Osteoblast (primary cell): ENCODE measurements around the gene NRG2. TPM values are rescaled to one million over a fixed set of nuclear protein-coding genes. Genes with fewer than 3 reads are reported as not detected.

Experiments used
- DNase-seq: peaks from one replicate; pipeline ENCODE4 v3.0.0; 2011; ENCODE audit warnings: low spot score, mixed read lengths; ENCODE audit not compliant: insufficient read length; ENCODE audit errors: missing footprints
- H2AFZ ChIP-seq: 2 replicates; pipeline ENCODE4 v1.6.0; 2011; ENCODE audit warnings: mild to moderate bottlenecking, low read length
- H3K27ac ChIP-seq: 2 replicates; pipeline ENCODE4 v1.5.1; 2011; ENCODE audit warnings: mild to moderate bottlenecking, low read depth, low read length, moderate library complexity
- H3K27me3 ChIP-seq: 2 replicates; pipeline ENCODE4 v1.6.0; 2012; ENCODE audit warnings: mild to moderate bottlenecking, control low read depth, inconsistent platforms, low read length, moderate library complexity; ENCODE audit not compliant: insufficient read depth
- H3K36me3 ChIP-seq: 2 replicates; pipeline ENCODE4 v1.5.1; 2011; ENCODE audit warnings: mild to moderate bottlenecking, low read length, control low read depth, moderate library complexity; ENCODE audit not compliant: insufficient read depth
- H3K4me1 ChIP-seq: 2 replicates; pipeline ENCODE4 v1.5.1; 2011; ENCODE audit warnings: mild to moderate bottlenecking, low read length, control low read depth, moderate library complexity; ENCODE audit not compliant: insufficient read depth
- H3K4me2 ChIP-seq: 2 replicates; pipeline ENCODE4 v1.6.0; 2011; ENCODE audit warnings: mild to moderate bottlenecking, low read length; ENCODE audit not compliant: insufficient read depth
- H3K4me3 ChIP-seq: fragments of 200-600 bp; sonication (generic); 3 replicates; pipeline ENCODE4 v1.5.1; 2012; ENCODE audit warnings: mild to moderate bottlenecking, low read length, inconsistent platforms; ENCODE audit not compliant: insufficient read depth
- H3K79me2 ChIP-seq: 2 replicates; pipeline ENCODE4 v1.6.0; 2012; ENCODE audit warnings: mild to moderate bottlenecking, low read length, control low read depth, inconsistent platforms; ENCODE audit not compliant: insufficient read depth
- H3K9me3 ChIP-seq: 2 replicates; pipeline ENCODE4 v1.5.1; 2011; ENCODE audit warnings: low read depth, low read length, control low read depth
- H4K20me1 ChIP-seq: 2 replicates; pipeline ENCODE4 v1.6.0; 2012; ENCODE audit warnings: mild to moderate bottlenecking, low read length, control low read depth; ENCODE audit not compliant: insufficient read depth
- total RNA-seq: library from RNA; depleted of rRNA; stranded (reverse); fragments of >200 nt; gene quantifications from 2 replicates; pipeline ENCODE4 v1.2.3, GENCODE V29; 2012
- TF ChIP-seq, protein P1 (sequence below): IDR thresholded peaks from 2 replicates; pipeline ENCODE4 v1.5.1; 2011; ENCODE audit warnings: mild to moderate bottlenecking, low read depth, low read length, moderate library complexity; ENCODE audit errors: extremely low read depth

Gene NRG2
- total RNA-seq, 1 donor: 0.72 TPM

DNA sequence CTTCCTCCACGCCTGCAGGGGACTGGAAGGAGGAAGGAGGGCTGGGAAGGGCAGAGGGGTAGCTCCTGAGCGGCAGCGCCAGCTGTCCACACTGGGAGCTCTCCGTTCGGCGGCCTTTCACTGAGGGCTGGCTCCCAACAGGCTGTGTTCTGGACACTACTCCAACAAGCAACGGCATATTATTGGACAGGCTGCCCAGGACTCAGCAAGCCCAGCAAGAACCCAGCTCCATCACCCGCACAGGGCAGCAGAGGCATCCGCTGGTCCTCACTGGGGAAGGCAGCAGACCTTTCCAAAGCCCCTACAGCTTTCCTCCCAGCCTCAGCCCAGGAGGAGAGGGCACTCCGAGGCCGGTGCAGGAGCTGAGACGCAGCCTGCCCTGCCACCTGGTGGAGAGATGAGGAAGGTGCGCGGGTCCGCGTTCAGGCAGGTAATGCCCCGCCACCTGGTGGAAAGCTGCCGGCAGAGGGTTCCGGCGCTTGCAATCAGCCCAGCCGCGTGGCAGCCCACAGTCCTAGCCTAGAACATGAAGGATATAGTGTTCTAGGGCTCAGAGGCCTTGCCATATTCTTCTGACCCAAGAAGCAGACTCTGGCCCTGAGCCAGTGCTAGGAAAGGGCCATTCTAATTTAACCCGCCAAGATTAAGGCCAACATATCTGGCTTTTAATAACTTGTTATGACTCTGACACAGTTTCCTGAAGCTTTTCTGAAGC, 74.4 kb downstream of the NRG2 start:
- TF ChIP-seq, protein P1, sequence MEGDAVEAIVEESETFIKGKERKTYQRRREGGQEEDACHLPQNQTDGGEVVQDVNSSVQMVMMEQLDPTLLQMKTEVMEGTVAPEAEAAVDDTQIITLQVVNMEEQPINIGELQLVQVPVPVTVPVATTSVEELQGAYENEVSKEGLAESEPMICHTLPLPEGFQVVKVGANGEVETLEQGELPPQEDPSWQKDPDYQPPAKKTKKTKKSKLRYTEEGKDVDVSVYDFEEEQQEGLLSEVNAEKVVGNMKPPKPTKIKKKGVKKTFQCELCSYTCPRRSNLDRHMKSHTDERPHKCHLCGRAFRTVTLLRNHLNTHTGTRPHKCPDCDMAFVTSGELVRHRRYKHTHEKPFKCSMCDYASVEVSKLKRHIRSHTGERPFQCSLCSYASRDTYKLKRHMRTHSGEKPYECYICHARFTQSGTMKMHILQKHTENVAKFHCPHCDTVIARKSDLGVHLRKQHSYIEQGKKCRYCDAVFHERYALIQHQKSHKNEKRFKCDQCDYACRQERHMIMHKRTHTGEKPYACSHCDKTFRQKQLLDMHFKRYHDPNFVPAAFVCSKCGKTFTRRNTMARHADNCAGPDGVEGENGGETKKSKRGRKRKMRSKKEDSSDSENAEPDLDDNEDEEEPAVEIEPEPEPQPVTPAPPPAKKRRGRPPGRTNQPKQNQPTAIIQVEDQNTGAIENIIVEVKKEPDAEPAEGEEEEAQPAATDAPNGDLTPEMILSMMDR: peak; percentile 96
- peak; percentile 92 for DNase-seq
- Histone ChIP-seq H3K9me3 (no peaks in the 10 kb centered on the region), H3K27ac (no peak overlapping the region), H2AFZ (no peak overlapping the region), H3K4me1 (no peaks in the 10 kb centered on the region), H4K20me1 (no peaks in the 10 kb centered on the region), H3K27me3 (peaks cover 30% of the 10 kb centered on the region), H3K4me3 (no peak overlapping the region), H3K79me2 (no peaks in the 10 kb centered on the region), H3K36me3 (no peaks in the 10 kb centered on the region), H3K4me2 (no peak overlapping the region)

DNA sequence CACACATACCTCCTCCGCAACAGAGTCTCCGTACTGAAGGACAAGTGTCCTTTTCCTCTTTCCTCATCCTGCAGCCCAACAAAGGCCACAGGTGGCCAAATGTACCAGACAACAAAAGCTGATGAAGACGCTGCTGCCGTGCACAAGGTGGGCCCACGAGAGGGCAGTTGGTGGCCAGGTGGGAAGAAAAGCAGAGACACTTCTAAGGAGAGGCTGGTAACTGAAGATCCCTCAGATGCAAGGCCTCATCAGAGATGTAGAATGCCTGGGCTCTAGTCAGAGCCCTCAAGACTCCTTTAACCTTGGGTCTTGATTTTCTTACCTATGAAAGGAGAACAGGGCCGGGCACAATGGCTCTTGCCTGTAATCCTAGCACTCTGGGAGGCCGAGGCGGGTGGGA, 75.7 kb downstream of the NRG2 start:
- Histone ChIP-seq H3K27me3 (peaks cover 42% of the 10 kb centered on the region), H3K27ac (no peak overlapping the region)
- DNase-seq: no peak

DNA sequence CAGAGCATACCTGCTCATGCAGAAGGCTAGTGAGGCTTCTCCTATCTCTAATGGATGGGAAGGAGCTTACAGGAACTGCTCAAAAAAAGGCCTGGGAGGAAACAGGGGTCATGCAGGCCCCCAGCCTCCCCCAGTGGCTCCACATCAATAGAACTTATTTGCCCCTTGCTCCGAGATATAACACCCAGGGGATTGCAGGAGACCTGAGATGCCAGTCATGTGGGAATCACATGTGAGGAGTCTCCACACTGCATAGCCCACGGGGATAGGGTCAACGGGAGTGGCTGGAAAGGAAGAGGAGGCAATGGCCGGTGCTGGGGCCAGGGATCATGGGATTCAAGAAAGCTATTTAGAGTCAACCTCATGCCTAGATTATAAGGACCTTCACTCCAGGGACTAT, 76.2 kb downstream of the NRG2 start:
- Histone ChIP-seq H3K9me3 (no peaks in the 10 kb centered on the region), H4K20me1 (no peaks in the 10 kb centered on the region), H3K79me2 (no peaks in the 10 kb centered on the region), H3K4me3 (no peak overlapping the region), H3K27ac (no peak overlapping the region), H3K4me1 (no peaks in the 10 kb centered on the region), H3K27me3 (peaks cover 45% of the 10 kb centered on the region), H2AFZ (no peak overlapping the region), H3K36me3 (no peaks in the 10 kb centered on the region), H3K4me2 (no peak overlapping the region)
- TF ChIP-seq, protein P1: no peak
- DNase-seq: no peak

More for the DNA sequence above, 75.7 kb downstream of the NRG2 start:
- H3K9me3 ChIP-seq: no peaks in the 10 kb centered on the region
- H4K20me1 ChIP-seq: no peaks in the 10 kb centered on the region
- H3K36me3 ChIP-seq: no peaks in the 10 kb centered on the region
- H2AFZ ChIP-seq: no peak overlapping the region
- no peak overlapping the region for H3K4me2 ChIP-seq
- TF ChIP-seq, protein P1: no peak
- no peaks in the 10 kb centered on the region for H3K4me1 ChIP-seq
- H3K4me3 ChIP-seq: no peak overlapping the region
- H3K79me2 ChIP-seq: no peaks in the 10 kb centered on the region

DNA sequence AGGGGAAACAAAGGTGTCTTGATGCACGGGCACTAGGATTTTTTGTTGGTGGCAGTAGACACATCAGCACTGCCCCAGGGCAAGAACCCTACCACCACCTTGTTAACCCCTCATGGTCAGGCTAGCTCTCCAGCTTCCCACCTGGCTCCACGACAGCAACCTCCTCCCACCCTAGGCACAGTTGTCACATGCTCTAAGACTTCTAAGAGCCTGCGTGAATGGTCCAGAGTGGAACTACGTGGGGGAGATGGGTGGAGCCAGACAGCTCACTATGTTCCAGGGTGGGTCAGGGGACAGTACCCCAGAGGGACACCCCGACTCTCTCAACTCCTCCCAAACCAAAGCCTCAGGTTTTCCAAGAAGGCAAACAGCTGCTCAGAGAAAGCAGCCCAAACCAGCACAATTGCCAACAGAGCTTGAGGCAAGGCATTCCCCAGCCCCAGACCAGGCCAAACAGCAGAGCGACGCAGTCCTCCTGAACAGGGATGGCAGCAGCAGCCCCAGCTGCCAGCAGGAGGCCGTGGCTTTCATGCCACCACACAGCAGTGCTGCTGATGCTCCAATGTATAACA, 78.0 kb downstream of the NRG2 start:
- no peak overlapping the region for H3K27ac ChIP-seq
- no peaks in the 10 kb centered on the region for H3K4me1 ChIP-seq
- TF ChIP-seq, protein P1: no peak
- H3K4me3 ChIP-seq: no peak overlapping the region
- peaks cover 40% of the 10 kb centered on the region for H3K27me3 ChIP-seq
- H3K36me3 ChIP-seq: no peaks in the 10 kb centered on the region
- H3K4me2 ChIP-seq: no peak overlapping the region
- H4K20me1 ChIP-seq: no peaks in the 10 kb centered on the region
- no peaks in the 10 kb centered on the region for H3K9me3 ChIP-seq
- no peak overlapping the region for H2AFZ ChIP-seq
- DNase-seq: no peak
- no peaks in the 10 kb centered on the region for H3K79me2 ChIP-seq
